ENCODE results near the gene UNC119. TPM values are rescaled to one million over a fixed set of nuclear protein-coding genes. Genes with fewer than 3 reads are reported as not detected.

The UNC119 gene
- total and polyA plus RNA-seq, 12 donors = 26.7 to 80.8 (median 38.8) TPM

DNA sequence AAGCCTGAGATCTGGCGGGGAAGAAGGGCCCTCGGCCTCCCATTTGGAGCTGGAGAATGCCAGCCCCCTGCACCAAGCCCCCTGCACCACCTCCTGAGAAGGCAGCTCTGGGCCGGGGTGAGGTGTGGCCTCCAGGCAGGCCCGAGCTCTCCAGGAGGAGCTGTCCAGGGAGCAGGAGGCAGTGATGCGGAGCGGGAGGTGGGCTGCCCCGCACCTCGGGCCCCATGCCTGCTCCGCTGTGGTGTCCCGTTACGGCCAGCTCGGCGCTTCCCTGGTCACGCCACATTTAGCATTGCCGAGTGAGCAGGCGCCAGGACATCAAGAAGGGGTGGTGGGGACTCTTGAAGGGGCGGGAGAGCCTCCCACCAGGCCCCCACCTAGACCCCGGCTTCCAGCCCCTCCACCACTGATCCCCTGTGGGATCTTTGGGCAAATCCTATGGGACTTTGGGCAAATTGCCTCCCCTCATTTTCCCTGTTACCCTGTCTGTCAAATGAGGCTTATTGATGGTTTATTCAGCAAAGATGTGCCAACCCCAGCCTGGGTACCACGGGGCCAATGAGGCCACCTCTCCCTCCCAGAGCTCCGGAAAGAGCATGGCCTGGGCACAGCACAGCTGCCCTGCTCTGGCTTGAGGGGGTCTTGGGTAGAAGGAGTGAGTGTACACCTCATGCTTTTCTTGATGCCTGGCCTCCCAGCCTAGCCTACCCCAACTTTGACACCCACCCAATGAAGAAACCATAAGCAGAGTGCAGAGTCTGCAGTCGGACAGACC, 30.9 kb downstream of the UNC119 start:
- Histone ChIP-seq H3K27ac (no peak overlapping the region), H3K27me3 (no peaks in the 10 kb centered on the region), H3K4me1 (replicated peaks in 1 of 2) (no peaks in the 10 kb centered on the region), H3K4me3 (no peak overlapping the region), H3K9me3 (replicated peaks in 1 of 3) (no peaks in the 10 kb centered on the region), H3K36me3 (replicated peaks in 1 of 2) (no peaks in the 10 kb centered on the region)
- intact Hi-C loops (cut with DNase I) = no loop called here
- 69 to 88% (median 72%) methylated on average over 10 to 21 of the region's 21 CpGs for WGBS, 4 donors
- no peak for DNase-seq
- TF ChIP-seq POLR2A (IDR thresholded peaks at IDR 0.05) = no peak
- TF ChIP-seq, protein P1, sequence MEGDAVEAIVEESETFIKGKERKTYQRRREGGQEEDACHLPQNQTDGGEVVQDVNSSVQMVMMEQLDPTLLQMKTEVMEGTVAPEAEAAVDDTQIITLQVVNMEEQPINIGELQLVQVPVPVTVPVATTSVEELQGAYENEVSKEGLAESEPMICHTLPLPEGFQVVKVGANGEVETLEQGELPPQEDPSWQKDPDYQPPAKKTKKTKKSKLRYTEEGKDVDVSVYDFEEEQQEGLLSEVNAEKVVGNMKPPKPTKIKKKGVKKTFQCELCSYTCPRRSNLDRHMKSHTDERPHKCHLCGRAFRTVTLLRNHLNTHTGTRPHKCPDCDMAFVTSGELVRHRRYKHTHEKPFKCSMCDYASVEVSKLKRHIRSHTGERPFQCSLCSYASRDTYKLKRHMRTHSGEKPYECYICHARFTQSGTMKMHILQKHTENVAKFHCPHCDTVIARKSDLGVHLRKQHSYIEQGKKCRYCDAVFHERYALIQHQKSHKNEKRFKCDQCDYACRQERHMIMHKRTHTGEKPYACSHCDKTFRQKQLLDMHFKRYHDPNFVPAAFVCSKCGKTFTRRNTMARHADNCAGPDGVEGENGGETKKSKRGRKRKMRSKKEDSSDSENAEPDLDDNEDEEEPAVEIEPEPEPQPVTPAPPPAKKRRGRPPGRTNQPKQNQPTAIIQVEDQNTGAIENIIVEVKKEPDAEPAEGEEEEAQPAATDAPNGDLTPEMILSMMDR (IDR thresholded peaks at IDR 0.05) = no peak

DNA sequence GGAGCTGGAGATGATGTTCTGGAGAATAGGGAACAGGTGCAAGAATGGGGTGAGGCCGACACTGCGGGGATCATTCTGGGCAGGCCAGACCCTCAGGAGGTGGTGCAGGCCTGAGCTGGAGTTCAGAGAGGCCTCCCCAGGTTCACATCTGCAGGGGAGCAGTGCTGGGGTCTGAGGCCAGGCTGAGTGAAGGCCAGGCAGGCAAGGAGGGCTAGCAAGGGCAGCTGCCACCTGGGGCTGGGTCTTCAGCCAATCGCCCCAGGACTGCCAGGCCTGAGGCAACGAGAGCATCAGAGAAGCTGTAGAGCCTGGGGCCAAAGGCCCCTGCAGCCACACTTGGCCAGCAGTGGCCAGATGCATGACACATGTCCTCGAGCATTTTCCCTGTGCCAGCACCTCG, 31.7 kb downstream of the UNC119 start:
- no peak for DNase-seq
- 39 to 100% (median 78%) methylated on average over 2 to 6 of the region's 6 CpGs for WGBS, 4 donors
- no peak overlapping the region for H3K27ac ChIP-seq
- no peaks in the 10 kb centered on the region for H3K36me3 ChIP-seq (replicated peaks in 1 of 2)
- TF ChIP-seq, protein P1 (IDR thresholded peaks at IDR 0.05) = no peak
- TF ChIP-seq POLR2A (IDR thresholded peaks at IDR 0.05) = no peak
- intact Hi-C loops (cut with DNase I) = no loop called here
- H3K27me3 ChIP-seq = no peaks in the 10 kb centered on the region
- H3K4me3 ChIP-seq = no peak overlapping the region
- H3K4me1 ChIP-seq (replicated peaks in 1 of 2) = no peaks in the 10 kb centered on the region
- H3K9me3 ChIP-seq (replicated peaks in 1 of 3) = no peaks in the 10 kb centered on the region

DNA sequence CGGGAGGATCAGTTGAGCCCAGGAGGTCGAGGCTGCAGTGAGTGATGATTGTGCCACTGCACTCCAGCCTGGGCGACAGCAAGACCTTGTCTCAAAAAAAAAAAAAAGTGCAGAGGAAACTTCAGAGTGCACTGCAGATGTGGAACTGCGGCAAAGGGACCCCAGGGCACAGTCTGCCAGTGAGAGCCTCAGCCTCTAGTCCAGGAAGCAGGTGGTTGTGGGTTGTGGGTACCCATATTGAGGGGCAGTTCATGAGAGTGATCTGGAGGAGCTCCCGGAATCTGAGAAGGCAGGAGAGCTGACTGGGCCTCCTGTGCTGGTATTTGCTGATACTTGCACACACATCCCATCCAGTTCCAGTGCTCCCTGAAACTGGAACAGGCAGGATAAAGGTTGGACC, 33.2 kb downstream of the UNC119 start:
- no peaks in the 10 kb centered on the region for H3K9me3 ChIP-seq (replicated peaks in 1 of 3)
- WGBS, 4 donors = 59 to 83% (median 71%) methylated on average over 5 of the region's 5 CpGs
- DNase-seq = no peak
- TF ChIP-seq POLR2A (IDR thresholded peaks at IDR 0.05) = no peak
- TF ChIP-seq, protein P1 (IDR thresholded peaks at IDR 0.05) = no peak
- H3K4me1 ChIP-seq (replicated peaks in 1 of 2) = no peaks in the 10 kb centered on the region
- H3K4me3 ChIP-seq = no peak overlapping the region
- H3K27me3 ChIP-seq = no peaks in the 10 kb centered on the region
- intact Hi-C loops (cut with DNase I) = no loop called here
- no peak overlapping the region for H3K27ac ChIP-seq
- no peaks in the 10 kb centered on the region for H3K36me3 ChIP-seq (replicated peaks in 1 of 2)

DNA sequence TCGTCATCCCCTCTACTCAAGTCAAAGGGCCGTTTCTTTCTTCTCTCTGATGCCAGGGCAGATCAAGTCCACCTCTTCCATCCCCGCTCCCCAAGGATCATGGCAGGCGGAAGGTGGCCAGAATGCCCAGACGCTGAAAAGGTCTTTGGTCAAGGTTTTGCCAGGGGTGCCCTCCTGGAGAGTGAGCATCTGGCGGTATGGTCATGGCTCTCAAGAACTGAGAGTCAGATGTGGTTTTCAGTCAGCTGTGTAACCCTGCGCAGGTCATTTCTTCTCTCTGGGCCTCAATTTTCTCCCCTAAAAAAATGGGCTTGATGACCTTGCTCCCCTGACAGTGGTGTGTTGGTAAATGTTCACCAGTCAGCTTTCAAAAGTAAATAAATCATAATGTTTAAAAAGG, 33.8 kb downstream of the UNC119 start:
- no peak overlapping the region for H3K27ac ChIP-seq
- H3K27me3 ChIP-seq = no peaks in the 10 kb centered on the region
- TF ChIP-seq, protein P1 (IDR thresholded peaks at IDR 0.05) = no peak
- TF ChIP-seq POLR2A (IDR thresholded peaks at IDR 0.05) = no peak
- intact Hi-C loops (cut with DNase I) = no loop called here
- WGBS, 4 donors = 80 to 82% (median 82%) methylated on average over 7 of the region's 7 CpGs
- no peaks in the 10 kb centered on the region for H3K9me3 ChIP-seq (replicated peaks in 1 of 3)
- no peak overlapping the region for H3K4me3 ChIP-seq
- H3K36me3 ChIP-seq (replicated peaks in 1 of 2) = no peaks in the 10 kb centered on the region
- no peaks in the 10 kb centered on the region for H3K4me1 ChIP-seq (replicated peaks in 1 of 2)
- no peak for DNase-seq

Data from adrenal gland (tissue), 12 donors.